Panc1 (cell line): ENCODE data around the gene LPP. TPM values are rescaled to one million over a fixed set of nuclear protein-coding genes. Genes with fewer than 3 reads are reported as not detected.
A peak's percentile ranks its signal among the peaks of the same experiment; 100 is the strongest.

Source experiments
- ATAC-seq: fragments of 200-7000 bp; cut with Tn5 transposase; 2 replicates; pipeline ENCODE4 v1.9.1; 2020; ENCODE audit warnings: mild to moderate bottlenecking, moderate library complexity
- BruUV-seq: library from RNA; stranded (reverse); fragments of 400-500 nt; replicated peaks from 2 replicates; lab custom pipeline; 2021; lab: Mats Ljungman, UMichigan
- CTCF ChIA-PET: fragments of 300-600 bp; sonication (Branson Sonifier 250); formaldehyde crosslinking; loops from one replicate; lab custom pipeline; 2022; ENCODE audit warnings: antibody characterized with exemption; lab: Charles Lee
- POLR2A ChIA-PET: fragments of 300-600 bp; sonication (Branson Sonifier 250); formaldehyde crosslinking; loops from one replicate; lab custom pipeline; 2022; ENCODE audit warnings: antibody characterized with exemption; lab: Charles Lee
- DNase-seq: peaks from one replicate; pipeline ENCODE4 v3.0.0-alpha.2; 2010; ENCODE audit warnings: low read depth, low spot score
- H3K27ac ChIP-seq: 2 replicates; pipeline ENCODE4 v1.5.1; 2011; ENCODE audit warnings: mild to moderate bottlenecking, low read length, inconsistent platforms
- H3K27me3 ChIP-seq: fragments of 200-500 bp; sonication (Bioruptor generic); 2 replicates; pipeline ENCODE4 v1.6.0; 2014; ENCODE audit warnings: low read length, inconsistent platforms; ENCODE audit not compliant: control insufficient read depth, insufficient read depth
- H3K36me3 ChIP-seq: fragments of 200-500 bp; sonication (Bioruptor generic); 2 replicates; pipeline ENCODE4 v1.5.1; 2014; ENCODE audit warnings: inconsistent platforms, mild to moderate bottlenecking, low read length, moderate library complexity; ENCODE audit not compliant: control insufficient read depth, insufficient read depth
- H3K4me1 ChIP-seq: 2 replicates; pipeline ENCODE4 v1.5.1; 2011; ENCODE audit warnings: inconsistent platforms, mild to moderate bottlenecking, low read length, moderate library complexity; ENCODE audit not compliant: control insufficient read depth, insufficient read depth
- H3K4me3 ChIP-seq, 2 experiments: 2 replicates each; pipeline ENCODE4 v1.5.1; 2011 to 2012; ENCODE audit warnings: low read depth in 2 of 2, low read length in 2 of 2, mild to moderate bottlenecking in 2 of 2, inconsistent platforms in 1 of 2, moderate library complexity in 1 of 2
- H3K9me3 ChIP-seq: fragments of 200-500 bp; sonication (Bioruptor generic); 2 replicates; pipeline ENCODE4 v1.5.1; 2014; ENCODE audit warnings: low read depth, mild to moderate bottlenecking, inconsistent platforms, low read length, moderate library complexity; ENCODE audit not compliant: control insufficient read depth, insufficient read depth
- POLR2AphosphoS5 ChIP-seq: IDR thresholded peaks from 2 replicates; pipeline ENCODE4 v1.6.1; 2012; ENCODE audit warnings: mild to moderate bottlenecking, low read depth, low read length, moderate library complexity
- SIN3A ChIP-seq: IDR thresholded peaks from 2 replicates; pipeline ENCODE4 v1.6.1; 2012; ENCODE audit warnings: low read depth, mild to moderate bottlenecking, low read length, moderate library complexity, borderline replicate concordance; ENCODE audit not compliant: insufficient read depth
- TCF7L2 ChIP-seq: IDR thresholded peaks from 2 replicates; pipeline ENCODE4 v1.6.1; 2011; ENCODE audit warnings: mild to moderate bottlenecking, low read depth, low read length, inconsistent platforms
- in situ Hi-C: cut with HindIII; loops from 2 replicates; pipeline ENCODE4 v1.10.0; 2016; ENCODE audit warnings: low sequenced_read_pairs, low pct_unique_long_range_greater_than_20kb
- intact Hi-C: fragments of 100-400 bp; cut with micrococcal nuclease; formaldehyde crosslinking; loops from one replicate; pipeline ENCODE4 v1.10.0; 2022; ENCODE audit not compliant: unreplicated experiment
- total RNA-seq: library from RNA; stranded (reverse); gene quantifications from one replicate; pipeline ENCODE4 v1.2.1, GENCODE V29; 2021; ENCODE audit not compliant: unreplicated experiment
- TF ChIP-seq, protein P1 (sequence below): fragments of 450-650 bp; IDR thresholded peaks from 2 replicates; pipeline ENCODE4 v1.5.1; 2017; ENCODE audit warnings: mild to moderate bottlenecking
- TF ChIP-seq, protein P2 (sequence below), 2 experiments: IDR thresholded peaks; 2 replicates each; pipeline ENCODE4 v1.6.1; 2011 to 2012; ENCODE audit warnings: low read depth in 2 of 2, control low read depth in 1 of 2, low read length in 1 of 2, mild to moderate bottlenecking in 1 of 2, moderate library complexity in 1 of 2; ENCODE audit not compliant: insufficient read depth in 1 of 2

The LPP gene
- total RNA-seq, 1 experiment from 2014 or later, result 90.0 TPM

DNA sequence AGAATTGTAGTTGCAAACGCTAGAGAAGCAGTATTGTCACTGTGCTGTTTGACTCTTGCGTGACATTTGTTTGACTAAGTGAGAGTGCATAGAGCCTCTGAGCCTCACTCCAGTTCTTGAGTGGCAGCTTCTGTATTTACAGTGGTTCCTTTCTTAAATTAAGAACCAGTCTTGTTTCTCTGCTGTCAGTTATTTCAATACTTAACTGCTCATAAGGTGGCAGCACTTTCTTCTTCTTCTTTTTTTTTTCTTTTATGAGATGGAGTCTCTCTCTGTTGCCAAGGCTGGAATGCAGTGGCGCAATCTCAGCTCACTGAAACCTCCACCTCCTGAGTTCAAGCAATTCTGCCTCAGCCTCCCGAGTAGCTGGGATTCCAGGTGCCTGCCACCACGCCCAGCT, 372.1 kb downstream of the LPP start:
- POLR2A ChIA-PET, result no interaction called here

DNA sequence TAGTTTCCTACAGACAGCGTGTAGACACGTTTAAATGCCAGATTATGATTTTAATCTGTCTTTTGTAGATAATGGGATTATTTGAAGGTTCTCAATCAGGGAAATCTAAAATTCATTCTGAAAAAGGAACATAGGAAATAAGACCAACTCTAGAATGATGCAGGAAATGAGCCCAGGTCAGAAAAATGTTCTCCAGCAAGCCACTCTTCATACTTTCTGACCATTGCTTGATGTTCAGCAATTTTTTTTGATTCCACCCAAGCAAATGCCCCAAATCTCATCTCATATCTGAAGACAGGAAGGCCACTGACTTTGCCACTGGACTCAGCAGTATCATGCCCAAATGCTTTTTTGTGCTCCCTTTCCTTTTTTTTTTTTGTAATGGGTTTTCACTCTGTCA, 373.4 kb downstream of the LPP start:
- TF ChIP-seq TCF7L2 (no peak), SIN3A (no peak), POLR2AphosphoS5 (no peak)
- TF ChIP-seq, protein P1, sequence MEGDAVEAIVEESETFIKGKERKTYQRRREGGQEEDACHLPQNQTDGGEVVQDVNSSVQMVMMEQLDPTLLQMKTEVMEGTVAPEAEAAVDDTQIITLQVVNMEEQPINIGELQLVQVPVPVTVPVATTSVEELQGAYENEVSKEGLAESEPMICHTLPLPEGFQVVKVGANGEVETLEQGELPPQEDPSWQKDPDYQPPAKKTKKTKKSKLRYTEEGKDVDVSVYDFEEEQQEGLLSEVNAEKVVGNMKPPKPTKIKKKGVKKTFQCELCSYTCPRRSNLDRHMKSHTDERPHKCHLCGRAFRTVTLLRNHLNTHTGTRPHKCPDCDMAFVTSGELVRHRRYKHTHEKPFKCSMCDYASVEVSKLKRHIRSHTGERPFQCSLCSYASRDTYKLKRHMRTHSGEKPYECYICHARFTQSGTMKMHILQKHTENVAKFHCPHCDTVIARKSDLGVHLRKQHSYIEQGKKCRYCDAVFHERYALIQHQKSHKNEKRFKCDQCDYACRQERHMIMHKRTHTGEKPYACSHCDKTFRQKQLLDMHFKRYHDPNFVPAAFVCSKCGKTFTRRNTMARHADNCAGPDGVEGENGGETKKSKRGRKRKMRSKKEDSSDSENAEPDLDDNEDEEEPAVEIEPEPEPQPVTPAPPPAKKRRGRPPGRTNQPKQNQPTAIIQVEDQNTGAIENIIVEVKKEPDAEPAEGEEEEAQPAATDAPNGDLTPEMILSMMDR, result no peak
- TF ChIP-seq, protein P2, sequence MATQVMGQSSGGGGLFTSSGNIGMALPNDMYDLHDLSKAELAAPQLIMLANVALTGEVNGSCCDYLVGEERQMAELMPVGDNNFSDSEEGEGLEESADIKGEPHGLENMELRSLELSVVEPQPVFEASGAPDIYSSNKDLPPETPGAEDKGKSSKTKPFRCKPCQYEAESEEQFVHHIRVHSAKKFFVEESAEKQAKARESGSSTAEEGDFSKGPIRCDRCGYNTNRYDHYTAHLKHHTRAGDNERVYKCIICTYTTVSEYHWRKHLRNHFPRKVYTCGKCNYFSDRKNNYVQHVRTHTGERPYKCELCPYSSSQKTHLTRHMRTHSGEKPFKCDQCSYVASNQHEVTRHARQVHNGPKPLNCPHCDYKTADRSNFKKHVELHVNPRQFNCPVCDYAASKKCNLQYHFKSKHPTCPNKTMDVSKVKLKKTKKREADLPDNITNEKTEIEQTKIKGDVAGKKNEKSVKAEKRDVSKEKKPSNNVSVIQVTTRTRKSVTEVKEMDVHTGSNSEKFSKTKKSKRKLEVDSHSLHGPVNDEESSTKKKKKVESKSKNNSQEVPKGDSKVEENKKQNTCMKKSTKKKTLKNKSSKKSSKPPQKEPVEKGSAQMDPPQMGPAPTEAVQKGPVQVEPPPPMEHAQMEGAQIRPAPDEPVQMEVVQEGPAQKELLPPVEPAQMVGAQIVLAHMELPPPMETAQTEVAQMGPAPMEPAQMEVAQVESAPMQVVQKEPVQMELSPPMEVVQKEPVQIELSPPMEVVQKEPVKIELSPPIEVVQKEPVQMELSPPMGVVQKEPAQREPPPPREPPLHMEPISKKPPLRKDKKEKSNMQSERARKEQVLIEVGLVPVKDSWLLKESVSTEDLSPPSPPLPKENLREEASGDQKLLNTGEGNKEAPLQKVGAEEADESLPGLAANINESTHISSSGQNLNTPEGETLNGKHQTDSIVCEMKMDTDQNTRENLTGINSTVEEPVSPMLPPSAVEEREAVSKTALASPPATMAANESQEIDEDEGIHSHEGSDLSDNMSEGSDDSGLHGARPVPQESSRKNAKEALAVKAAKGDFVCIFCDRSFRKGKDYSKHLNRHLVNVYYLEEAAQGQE (IDR thresholded peaks at IDR 0.05; ENCODE audit: insufficient read depth in 1 of 2, low read depth in 2 of 2, low read length in 1 of 2), result no peak
- H3K27me3 ChIP-seq, result no peaks in the 10 kb centered on the region
- H3K4me1 ChIP-seq, result no peaks in the 10 kb centered on the region
- BruUV-seq, result no TSS peak
- no peaks in the 10 kb centered on the region for H3K36me3 ChIP-seq
- no peak for ATAC-seq
- no peaks in the 10 kb centered on the region for H3K9me3 ChIP-seq
- DNase-seq, result no peak
- in situ Hi-C loops (no loop called here), intact Hi-C loops (no loop called here)
- no peak overlapping the region for H3K27ac ChIP-seq
- ChIA-PET POLR2A (no interaction called here), CTCF (no interaction called here)
- H3K4me3 ChIP-seq, result no peak overlapping the region

More for the DNA sequence above, 372.1 kb downstream of the LPP start:
- Histone ChIP-seq H3K4me1 (no peaks in the 10 kb centered on the region), H3K27me3 (no peaks in the 10 kb centered on the region), H3K9me3 (no peaks in the 10 kb centered on the region), H3K4me3 (no peak overlapping the region), H3K36me3 (no peaks in the 10 kb centered on the region), H3K27ac (no peak overlapping the region)
- intact Hi-C loops (no loop called here), in situ Hi-C loops (no loop called here)
- no TSS peak for BruUV-seq
- TF ChIP-seq SIN3A, result no peak
- TF ChIP-seq, protein P2 (IDR thresholded peaks at IDR 0.05; ENCODE audit: insufficient read depth in 1 of 2, low read depth in 2 of 2, low read length in 1 of 2), result no peak
- TF ChIP-seq TCF7L2, result no peak
- TF ChIP-seq, protein P1, result peak; percentile 18; the same call in 1 of the 2 replicates
- no peak for DNase-seq
- CTCF ChIA-PET, result no interaction called here
- ATAC-seq, result no peak
